Activated naive CD8-positive, alpha-beta T cell treated with anti-CD3 and anti-CD28 coated beads for 36 hours (primary cell): ENCODE measurements around the gene COL26A1. TPM values are rescaled to one million over a fixed set of nuclear protein-coding genes. Genes with fewer than 3 reads are reported as not detected.
A peak's percentile ranks its signal among the peaks of the same experiment; 100 is the strongest.
"Not testable (repeated sequence)": the region's sequence is repeated elsewhere in the genome, so short reads cannot be mapped to it uniquely, and the experiment has no call there.

ENCODE experiments used
- DNase-seq: peaks from one replicate; pipeline ENCODE4 v3.0.0; 2021
- H3K27ac Mint-ChIP-seq: one replicate; pipeline ENCODE4 v1.8.0; 2022; ENCODE audit warnings: mild to moderate bottlenecking, moderate library complexity, mixed read lengths
- H3K27me3 Mint-ChIP-seq: one replicate; pipeline ENCODE4 v1.8.0; 2022; ENCODE audit warnings: mild to moderate bottlenecking, mixed read lengths
- H3K36me3 Mint-ChIP-seq: one replicate; pipeline ENCODE4 v1.8.0; 2021; ENCODE audit warnings: mild to moderate bottlenecking, mixed read lengths
- H3K4me1 Mint-ChIP-seq: one replicate; pipeline ENCODE4 v1.8.0; 2021; ENCODE audit warnings: mixed read lengths
- H3K4me3 Mint-ChIP-seq: one replicate; pipeline ENCODE4 v1.8.0; 2022; ENCODE audit warnings: mild to moderate bottlenecking, moderate library complexity, mixed read lengths
- H3K9me3 Mint-ChIP-seq: one replicate; pipeline ENCODE4 v1.8.0; 2022; ENCODE audit warnings: mixed read lengths
- total RNA-seq, 2 experiments: library from RNA; stranded (reverse); gene quantifications; one replicate each; pipeline ENCODE4 v1.2.3, GENCODE V29; 2021

The COL26A1 gene
- total RNA-seq, 2 experiments from 2014 or later, result not detected

DNA sequence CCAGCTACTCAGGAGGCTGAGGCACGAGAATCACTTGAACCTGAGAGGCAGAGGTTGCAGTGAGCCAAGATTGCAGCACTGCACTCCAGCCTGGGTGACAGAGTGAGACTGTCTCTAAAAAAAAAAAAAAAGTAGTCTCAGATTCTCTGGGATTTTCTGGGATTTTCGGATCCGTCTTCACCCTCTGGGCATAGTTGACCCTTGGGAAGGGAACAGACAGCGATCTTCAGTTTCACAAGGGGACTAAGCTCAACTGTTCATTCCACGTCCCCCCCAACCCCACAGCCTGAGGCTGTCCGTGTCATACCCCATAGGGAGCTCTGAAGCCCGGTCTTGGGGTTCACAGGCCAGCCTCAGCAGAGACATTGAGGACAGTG, 123.4 kb downstream of the COL26A1 start:
- not testable (repeated sequence) for H3K27me3 Mint-ChIP-seq, H3K9me3 Mint-ChIP-seq, H3K4me1 Mint-ChIP-seq, H3K27ac Mint-ChIP-seq, DNase-seq, H3K36me3 Mint-ChIP-seq, H3K4me3 Mint-ChIP-seq

GRCh38 chr7:101486433-101487104, 123.9 kb downstream of the COL26A1 start:
- DNase-seq, result no peak
- Mint-ChIP-seq H3K36me3 (no peaks in the 10 kb centered on the region), H3K4me1 (no peaks in the 10 kb centered on the region), H3K27ac (no peak overlapping the region), H3K9me3 (no peaks in the 10 kb centered on the region), H3K27me3 (peaks cover 4% of the 10 kb centered on the region), H3K4me3 (no peak overlapping the region)

DNA sequence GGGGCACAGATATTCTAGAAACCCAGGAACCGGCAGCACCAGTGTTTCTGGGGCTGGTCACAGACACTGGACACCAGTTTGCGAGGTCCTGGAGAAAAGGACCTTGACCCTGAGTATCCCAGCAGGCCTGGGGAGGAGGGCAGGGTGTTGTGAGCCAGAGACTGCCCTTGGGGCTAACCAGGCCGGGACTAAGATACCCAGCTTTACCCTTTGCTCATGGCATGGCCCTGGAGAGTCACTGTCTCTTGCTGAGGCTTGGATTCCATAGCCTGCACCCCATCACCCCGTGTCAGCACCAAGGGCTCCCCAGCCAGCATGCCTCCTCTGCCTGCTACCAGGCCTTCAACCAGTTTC, 124.4 kb downstream of the COL26A1 start:
- no peak overlapping the region for H3K27ac Mint-ChIP-seq
- no peaks in the 10 kb centered on the region for H3K36me3 Mint-ChIP-seq
- H3K4me1 Mint-ChIP-seq, result no peaks in the 10 kb centered on the region

DNA sequence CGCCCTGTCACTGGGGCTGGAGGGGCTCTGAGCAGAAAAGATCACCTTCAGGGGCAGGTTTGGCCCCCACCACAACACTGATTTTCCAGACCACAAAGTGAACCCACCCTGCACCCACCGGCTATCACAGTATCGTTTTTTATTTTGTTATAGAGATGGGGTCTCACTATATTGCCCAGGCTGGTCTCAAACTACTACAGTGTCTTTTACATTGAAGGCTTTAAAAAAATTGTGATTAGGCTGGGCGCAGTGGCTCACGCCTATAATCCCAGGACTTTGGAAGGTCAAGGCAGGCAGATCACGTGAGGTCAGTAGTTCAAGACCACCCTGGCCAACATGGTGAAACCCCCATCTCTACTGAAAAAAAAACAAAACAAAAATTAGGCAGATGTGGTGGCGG, 125.1 kb downstream of the COL26A1 start:
- no peak overlapping the region for H3K27ac Mint-ChIP-seq
- no peaks in the 10 kb centered on the region for H3K36me3 Mint-ChIP-seq
- no peaks in the 10 kb centered on the region for H3K9me3 Mint-ChIP-seq
- H3K4me1 Mint-ChIP-seq, result no peaks in the 10 kb centered on the region
- peaks cover 4% of the 10 kb centered on the region for H3K27me3 Mint-ChIP-seq
- DNase-seq, result no peak
- H3K4me3 Mint-ChIP-seq, result no peak overlapping the region

More for the DNA sequence above, 124.4 kb downstream of the COL26A1 start:
- Mint-ChIP-seq H3K9me3 (no peaks in the 10 kb centered on the region), H3K4me3 (no peak overlapping the region), H3K27me3 (peaks cover 4% of the 10 kb centered on the region)
- no peak for DNase-seq

DNA sequence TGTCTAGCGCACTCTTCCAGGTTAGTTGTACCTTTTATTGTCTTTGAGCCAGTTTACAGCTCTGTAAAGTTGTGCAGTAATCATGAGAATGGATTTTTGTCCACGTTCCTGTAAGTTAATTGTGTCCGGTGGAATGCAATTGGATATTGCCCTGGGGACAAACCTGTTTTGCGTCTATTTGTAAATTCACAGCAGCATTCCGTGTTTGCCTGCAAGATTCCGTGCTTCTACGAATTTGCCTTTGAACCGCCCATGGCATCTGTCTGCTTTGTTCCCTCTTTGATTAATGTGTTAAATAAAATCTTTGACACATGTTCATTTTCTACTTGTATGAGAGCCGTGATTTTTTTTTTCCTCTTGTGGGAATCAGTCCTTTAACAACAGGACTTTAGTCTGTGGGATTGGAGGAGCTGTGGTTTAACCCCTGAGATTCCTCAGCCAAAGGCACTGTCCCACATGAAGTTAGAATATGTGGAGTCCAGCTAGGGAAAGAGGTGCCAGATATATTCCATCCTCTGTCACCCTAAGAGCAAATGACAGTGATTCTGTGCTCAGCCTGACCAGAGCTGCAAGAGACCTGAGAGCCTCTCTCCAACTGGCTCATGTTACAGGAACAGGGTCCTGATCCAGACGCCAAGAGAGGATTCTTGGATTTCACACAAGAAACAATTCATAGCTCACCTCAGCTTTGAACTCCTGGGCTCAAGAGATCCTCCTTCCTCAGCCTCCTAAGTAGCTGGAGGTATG, 126.3 kb downstream of the COL26A1 start:
- Mint-ChIP-seq H3K9me3 (no peaks in the 10 kb centered on the region), H3K27ac (no peak overlapping the region), H3K36me3 (no peaks in the 10 kb centered on the region), H3K4me3 (no peak overlapping the region), H3K4me1 (peaks cover 2% of the 10 kb centered on the region), H3K27me3 (peaks cover 4% of the 10 kb centered on the region)
- no peak for DNase-seq

- not testable (repeated sequence) for H3K27me3 Mint-ChIP-seq, H3K4me1 Mint-ChIP-seq, H3K27ac Mint-ChIP-seq, H3K4me3 Mint-ChIP-seq, H3K9me3 Mint-ChIP-seq, DNase-seq, H3K36me3 Mint-ChIP-seq
Observed at GRCh38 chr7:101490439-101490838, 127.8 kb downstream of the COL26A1 start.

DNA sequence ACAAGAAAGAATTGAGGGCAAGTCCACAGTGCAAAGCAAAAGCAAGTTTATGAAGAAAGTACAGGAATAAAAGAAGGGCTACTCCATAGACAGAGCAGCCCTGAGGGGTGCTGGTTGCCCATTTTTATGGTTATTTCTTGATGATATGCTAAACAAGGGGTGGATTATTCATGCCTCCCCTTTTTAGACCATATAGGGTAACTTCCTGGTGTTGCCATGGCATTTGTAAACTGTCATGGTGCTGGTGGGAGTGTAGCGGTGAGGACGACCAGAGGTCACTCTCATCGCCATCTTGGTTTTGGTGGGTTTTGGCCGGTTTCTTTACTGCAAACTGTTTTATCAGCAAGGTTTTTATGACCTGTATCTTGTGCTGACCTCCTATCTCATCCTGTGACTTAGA, 128.8 kb downstream of the COL26A1 start:
- H3K27me3 Mint-ChIP-seq, H3K27ac Mint-ChIP-seq, H3K4me1 Mint-ChIP-seq, H3K9me3 Mint-ChIP-seq, H3K36me3 Mint-ChIP-seq, H3K4me3 Mint-ChIP-seq, DNase-seq: not testable (repeated sequence)

DNA sequence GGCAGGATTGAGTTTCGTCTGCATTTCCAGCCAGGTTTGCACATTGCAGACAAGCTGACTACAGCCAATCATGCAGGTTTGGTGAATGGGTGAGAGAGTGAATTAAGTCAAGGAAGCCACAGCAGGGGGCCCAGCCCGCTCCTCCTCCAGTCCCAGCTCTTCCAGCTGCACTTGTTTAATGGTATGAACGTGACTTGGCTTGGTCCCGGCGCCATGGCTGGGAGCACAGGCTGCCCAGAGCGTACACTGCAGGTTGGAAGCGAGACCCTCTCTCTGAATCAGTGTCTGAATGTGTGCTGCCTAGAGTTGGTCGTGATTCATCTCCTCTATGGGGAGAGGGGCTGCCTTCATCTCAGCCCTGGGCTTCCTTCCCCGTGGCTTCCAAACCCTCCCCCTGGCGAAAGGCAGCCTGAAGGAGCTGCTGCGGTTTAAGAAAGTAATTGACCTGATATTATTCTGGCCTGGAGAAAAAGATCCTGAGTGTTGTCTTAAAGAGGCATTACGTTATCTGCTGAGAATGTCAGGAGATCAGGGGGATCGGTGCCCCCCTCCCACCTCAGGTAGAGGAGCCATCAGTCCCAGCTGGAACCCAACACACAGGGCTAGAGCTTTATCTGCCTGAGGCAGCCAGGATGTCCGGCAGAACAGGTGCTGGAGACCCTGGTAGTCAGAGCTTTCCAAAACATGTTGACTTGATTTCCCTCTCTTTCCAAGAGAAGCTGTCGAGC, 132.1 kb downstream of the COL26A1 start:
- H3K27ac Mint-ChIP-seq, result no peak overlapping the region
- no peaks in the 10 kb centered on the region for H3K9me3 Mint-ChIP-seq
- no peak overlapping the region for H3K4me3 Mint-ChIP-seq
- DNase-seq, result no peak
- H3K36me3 Mint-ChIP-seq, result no peaks in the 10 kb centered on the region
- peaks cover 2% of the 10 kb centered on the region for H3K4me1 Mint-ChIP-seq
- peaks cover 2% of the 10 kb centered on the region for H3K27me3 Mint-ChIP-seq

GRCh38 chr7:101496017-101496416, 133.3 kb downstream of the COL26A1 start:
- DNase-seq, result no peak
- Mint-ChIP-seq H3K9me3 (no peaks in the 10 kb centered on the region), H3K27ac (no peak overlapping the region), H3K4me1 (peaks cover 2% of the 10 kb centered on the region), H3K36me3 (no peaks in the 10 kb centered on the region), H3K4me3 (no peak overlapping the region), H3K27me3 (no peaks in the 10 kb centered on the region)

DNA sequence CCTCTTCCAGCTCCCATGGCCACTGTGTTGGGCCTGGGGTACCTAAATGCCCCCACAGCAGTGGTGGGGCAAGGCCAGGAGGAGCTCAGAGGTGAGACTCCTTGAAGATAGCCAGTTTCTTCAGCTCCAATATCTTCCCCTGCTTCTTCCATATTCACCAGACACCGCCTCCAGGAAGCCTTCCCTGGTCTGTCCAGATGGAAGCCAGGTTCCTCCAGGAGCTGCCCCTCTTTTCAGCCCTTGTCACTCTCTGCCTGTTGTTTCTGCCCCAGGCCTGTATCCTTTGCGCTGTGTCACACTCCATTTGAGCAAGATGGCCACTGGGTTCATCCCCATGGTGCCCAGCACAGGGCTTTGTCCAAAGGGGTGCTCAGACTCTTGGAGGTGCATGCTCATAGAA, 138.7 kb downstream of the COL26A1 start:
- no peak for DNase-seq

DNA sequence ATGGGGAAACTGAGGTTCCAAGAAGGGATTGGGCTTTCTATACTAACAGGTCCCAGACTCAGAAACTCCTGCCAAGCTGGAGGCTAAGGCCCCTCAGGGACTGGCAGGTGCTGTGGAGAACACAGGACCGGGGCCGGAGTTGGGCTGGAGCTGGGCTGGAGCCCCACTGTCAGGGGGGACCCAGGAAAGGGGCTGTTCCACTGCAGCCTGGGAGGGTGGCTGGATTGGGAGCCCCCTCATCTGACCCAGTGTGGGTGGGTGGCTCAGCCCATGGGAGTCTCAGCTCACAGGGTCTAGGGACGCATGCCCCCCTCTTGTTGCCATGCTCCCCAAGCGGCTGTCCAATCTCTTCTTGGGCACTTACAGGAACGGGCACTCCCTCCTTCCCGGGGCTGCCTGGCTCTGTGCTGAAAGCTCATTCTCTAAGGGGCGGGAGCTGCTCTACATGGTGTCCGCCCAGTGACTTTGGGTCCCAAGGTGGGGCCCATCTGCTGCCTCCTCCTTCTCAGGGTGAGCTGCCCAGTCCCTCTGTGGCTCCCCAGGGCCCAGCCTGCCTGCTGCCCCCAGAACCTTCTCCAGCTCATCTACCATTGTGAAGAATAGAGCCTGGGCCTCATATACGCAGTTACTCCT, 139.9 kb downstream of the COL26A1 start:
- H3K4me1 Mint-ChIP-seq, result peaks cover 3% of the 10 kb centered on the region
- DNase-seq, result no peak
- no peaks in the 10 kb centered on the region for H3K36me3 Mint-ChIP-seq
- H3K9me3 Mint-ChIP-seq, result no peaks in the 10 kb centered on the region
- H3K4me3 Mint-ChIP-seq, result no peak overlapping the region
- H3K27ac Mint-ChIP-seq, result no peak overlapping the region
- no peaks in the 10 kb centered on the region for H3K27me3 Mint-ChIP-seq

More for the DNA sequence above, 138.7 kb downstream of the COL26A1 start:
- Mint-ChIP-seq H3K27me3 (no peaks in the 10 kb centered on the region), H3K27ac (no peak overlapping the region), H3K9me3 (no peaks in the 10 kb centered on the region), H3K4me1 (peaks cover 2% of the 10 kb centered on the region), H3K36me3 (no peaks in the 10 kb centered on the region), H3K4me3 (no peak overlapping the region)

DNA sequence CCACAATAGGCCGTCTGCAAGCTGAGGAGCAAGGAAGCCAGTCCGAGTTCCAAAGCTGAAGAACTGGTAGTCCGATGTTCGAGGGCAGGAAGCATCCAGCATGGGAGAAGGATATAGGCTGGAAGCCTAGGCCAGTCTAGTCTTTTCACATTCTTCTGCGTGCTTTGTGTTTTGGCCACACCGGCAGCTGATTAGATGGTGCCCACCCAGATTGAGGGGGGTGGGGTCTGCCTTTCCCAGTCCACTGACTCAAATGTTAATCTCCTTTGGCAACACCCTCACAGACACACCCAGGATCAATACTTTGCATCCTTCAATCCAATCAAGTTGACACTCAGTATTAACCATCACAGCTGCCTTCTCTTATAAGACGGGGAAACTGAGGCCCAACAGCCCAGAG, 142.8 kb downstream of the COL26A1 start:
- H3K27me3 Mint-ChIP-seq, H3K9me3 Mint-ChIP-seq, H3K4me3 Mint-ChIP-seq, DNase-seq, H3K4me1 Mint-ChIP-seq, H3K36me3 Mint-ChIP-seq, H3K27ac Mint-ChIP-seq: not testable (repeated sequence)

DNA sequence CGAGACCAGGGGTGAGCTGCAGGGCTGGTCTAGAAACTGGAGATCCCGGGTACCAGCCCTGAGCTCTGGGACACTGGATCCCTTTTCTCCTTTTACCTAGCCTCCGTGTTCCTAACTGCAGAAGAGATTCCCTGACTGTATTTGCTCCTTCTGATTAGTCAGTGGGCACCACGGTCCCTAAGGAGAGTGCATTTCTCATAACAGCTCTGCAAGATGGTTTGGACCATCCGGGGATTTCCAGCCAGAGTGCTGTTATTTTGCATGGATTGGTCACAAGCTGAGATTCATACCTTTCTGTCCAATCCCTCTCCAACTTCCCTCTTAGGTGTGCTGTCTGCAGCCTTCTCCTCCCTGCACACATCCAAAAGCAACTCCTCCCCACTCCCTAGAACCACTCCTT, 143.9 kb downstream of the COL26A1 start:
- DNase-seq, result no peak
- Mint-ChIP-seq H3K27ac (no peak overlapping the region), H3K36me3 (no peaks in the 10 kb centered on the region), H3K4me3 (no peak overlapping the region), H3K27me3 (peaks cover 8% of the 10 kb centered on the region), H3K4me1 (peaks cover 5% of the 10 kb centered on the region), H3K9me3 (no peaks in the 10 kb centered on the region)

- Mint-ChIP-seq H3K36me3 (no peaks in the 10 kb centered on the region), H3K4me3 (no peak overlapping the region), H3K4me1 (peaks cover 5% of the 10 kb centered on the region), H3K9me3 (no peaks in the 10 kb centered on the region), H3K27ac (no peak overlapping the region), H3K27me3 (peaks cover 8% of the 10 kb centered on the region)
- DNase-seq, result no peak
Observed at GRCh38 chr7:101507327-101507726, 144.7 kb downstream of the COL26A1 start.

DNA sequence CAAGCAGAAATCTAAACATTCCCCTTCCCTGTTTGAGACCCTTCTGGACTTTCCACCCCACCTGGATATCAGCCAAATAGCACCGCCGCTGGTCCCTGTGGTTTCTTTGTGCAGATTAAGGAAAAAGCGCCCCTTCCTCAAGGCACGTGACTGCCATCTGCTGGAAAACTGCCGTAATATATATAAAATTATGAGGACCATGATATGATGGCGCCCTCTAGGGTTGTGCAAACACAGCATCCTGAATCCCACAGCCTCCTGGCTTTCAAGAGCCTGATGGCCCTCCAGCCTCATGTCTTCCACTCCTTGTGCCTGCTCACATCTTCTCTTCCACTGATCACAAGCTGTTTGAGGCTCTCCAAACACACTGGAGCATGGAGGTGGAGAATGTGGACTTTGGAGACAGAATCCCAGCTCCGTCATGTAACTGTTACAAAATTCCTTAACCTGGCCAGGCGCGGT, 145.1 kb downstream of the COL26A1 start:
- no peak overlapping the region for H3K27ac Mint-ChIP-seq
- DNase-seq, result peak; percentile 23
- H3K9me3 Mint-ChIP-seq, result no peaks in the 10 kb centered on the region
- H3K27me3 Mint-ChIP-seq, result peaks cover 8% of the 10 kb centered on the region
- peaks cover 5% of the 10 kb centered on the region for H3K4me1 Mint-ChIP-seq
- H3K36me3 Mint-ChIP-seq, result no peaks in the 10 kb centered on the region
- no peak overlapping the region for H3K4me3 Mint-ChIP-seq
